22Rv1 (cell line): ENCODE data around the gene CACNA1A.

Source experiments
- CTCF ChIP-seq: fragments of 450-650 bp; IDR thresholded peaks from 2 replicates; pipeline ENCODE4 v1.5.1; 2017; ENCODE audit warnings: mild to moderate bottlenecking
- ZFX ChIP-seq: fragments of 450-650 bp; IDR thresholded peaks from 2 replicates; pipeline ENCODE4 v1.6.1; 2017; ENCODE audit warnings: antibody characterized with exemption, borderline replicate concordance

DNA sequence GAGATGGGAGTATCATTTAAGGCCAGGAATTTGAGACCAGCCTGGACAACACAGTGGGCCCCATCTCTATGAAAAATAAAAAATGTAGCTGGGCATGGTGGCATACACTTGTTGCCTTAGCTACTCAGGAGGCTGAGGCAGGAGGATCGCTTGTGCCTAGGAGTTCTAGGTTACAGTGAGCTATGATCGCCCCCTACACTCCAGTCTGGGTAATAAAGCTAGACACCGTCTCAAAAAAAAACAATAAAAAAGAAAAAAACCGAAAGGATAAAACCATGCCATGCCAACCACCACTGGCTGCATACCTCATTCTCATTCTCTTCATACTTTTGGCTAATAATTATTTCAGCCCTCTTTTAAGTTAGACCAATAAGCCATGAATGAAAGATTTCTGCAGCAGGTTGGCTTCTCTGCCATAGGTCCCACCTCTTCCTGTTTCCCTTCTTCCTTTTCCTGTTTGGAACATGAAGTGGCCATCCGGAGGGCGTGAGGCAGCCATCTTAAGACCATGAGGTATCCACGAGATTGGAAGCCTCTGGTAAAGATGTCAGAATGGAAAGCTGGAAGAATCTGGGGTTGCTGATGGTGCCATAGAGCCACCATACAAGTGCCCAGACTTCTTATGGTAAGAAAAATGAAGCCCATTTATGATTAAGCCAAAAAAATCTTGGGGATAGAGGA, 171.3 kb downstream of the CACNA1A start:
- no peak for TF ChIP-seq CTCF
- no peak for TF ChIP-seq ZFX
